ENCODE data around the gene TMEM131L. TPM values are rescaled to one million over a fixed set of nuclear protein-coding genes. Genes with fewer than 3 reads are reported as not detected.
"Not testable (repeated sequence)": the region's sequence is repeated elsewhere in the genome, so short reads cannot be mapped to it uniquely, and the experiment has no call there.

The TMEM131L gene
- total RNA-seq, 3 donors from 2014 or later, result 37.7 to 44.0 (median 41.7) TPM

GRCh38 chr4:153434190-153434589 lies 32.0 kb upstream of the TMEM131L start:
- no peaks in the 10 kb centered on the region for H3K27me3 Mint-ChIP-seq (ENCODE audit: low read depth)
- ATAC-seq, result peak in 1 of 2 donors; percentile 23

DNA sequence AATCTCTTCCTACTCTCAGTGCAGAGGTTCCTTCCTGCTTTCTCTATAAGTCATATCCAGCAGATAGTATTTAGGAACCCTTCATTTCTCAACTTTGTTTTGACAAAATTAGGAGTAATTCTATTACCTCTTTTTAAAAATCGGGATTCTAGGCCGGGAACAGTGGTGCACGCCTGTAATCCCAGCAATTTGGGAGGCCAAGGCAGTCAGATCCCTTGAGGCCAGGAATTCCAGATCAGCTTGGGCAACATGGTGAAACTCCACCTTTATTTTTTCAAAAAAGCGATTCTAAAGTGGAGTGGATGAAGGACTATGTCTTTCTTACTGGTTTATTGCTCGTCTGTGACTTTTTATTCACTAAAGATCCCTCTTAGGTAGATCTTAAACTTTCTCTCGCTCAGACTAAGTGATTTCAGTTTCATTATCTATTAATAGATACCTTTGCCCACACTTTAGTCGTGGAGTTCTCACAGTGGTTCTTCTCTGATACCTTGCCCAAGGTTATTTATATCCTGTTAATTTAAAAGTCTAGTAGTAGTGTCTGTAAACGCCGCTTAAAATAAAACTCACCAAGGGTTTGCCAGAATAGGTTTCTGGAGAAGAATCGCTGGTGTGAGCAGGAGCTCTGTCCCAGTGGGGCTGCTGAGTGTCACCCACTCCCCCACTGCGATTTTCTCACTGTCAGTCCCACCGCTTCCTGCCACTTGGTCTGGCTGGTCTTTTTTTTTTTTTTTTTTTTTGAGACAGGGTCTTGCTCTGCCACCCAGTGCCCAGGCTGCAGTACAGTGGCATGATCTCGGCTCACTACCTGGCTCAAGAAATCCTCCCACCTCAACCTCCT lies 27.0 kb upstream of the TMEM131L start:
- Mint-ChIP-seq H3K27me3 (ENCODE audit: low read depth) (no peaks in the 10 kb centered on the region), H3K9me3 (no peaks in the 10 kb centered on the region), H3K4me1 (ENCODE audit: low read depth) (peaks cover 45% of the 10 kb centered on the region), H3K36me3 (ENCODE audit: insufficient read depth) (no peaks in the 10 kb centered on the region), H3K4me3 (peak overlapping the region; percentile 82)
- ATAC-seq, result peak; percentile 83 to 86
- peak; percentile 22 for DNase-seq

More at GRCh38 chr4:153434190-153434589, 32.0 kb upstream of the TMEM131L start:
- H3K36me3 Mint-ChIP-seq (ENCODE audit: insufficient read depth), result no peaks in the 10 kb centered on the region
- peaks cover 63% of the 10 kb centered on the region for H3K4me1 Mint-ChIP-seq (ENCODE audit: low read depth)
- DNase-seq, result no peak
- peak overlapping the region; percentile 74 for H3K4me3 Mint-ChIP-seq
- no peaks in the 10 kb centered on the region for H3K9me3 Mint-ChIP-seq

DNA sequence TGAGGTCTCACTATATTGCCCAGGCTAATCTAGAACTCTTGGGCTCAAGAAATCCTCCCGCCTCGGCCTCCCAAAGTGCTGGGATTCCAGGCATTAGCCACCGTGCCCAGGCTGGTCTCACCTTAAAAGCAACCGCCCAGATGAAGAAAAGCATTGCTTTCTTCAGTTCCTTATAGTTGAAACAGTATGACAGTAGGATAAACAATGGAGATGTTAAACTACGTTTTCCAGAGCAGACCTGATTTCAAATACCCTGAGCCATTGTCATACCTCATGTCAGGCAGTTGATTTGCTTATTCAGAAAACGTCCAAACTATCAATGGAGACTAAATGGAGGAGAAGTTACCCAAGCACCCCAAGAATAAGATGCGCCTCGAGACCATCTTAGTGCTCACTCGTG lies 26.3 kb upstream of the TMEM131L start:
- Mint-ChIP-seq H3K4me3 (peak overlapping the region; percentile 82), H3K9me3 (no peaks in the 10 kb centered on the region), H3K4me1 (ENCODE audit: low read depth) (peaks cover 40% of the 10 kb centered on the region), H3K27me3 (ENCODE audit: low read depth) (no peaks in the 10 kb centered on the region), H3K36me3 (ENCODE audit: insufficient read depth) (no peaks in the 10 kb centered on the region)
- no peak for ATAC-seq
- no peak for DNase-seq

GRCh38 chr4:153440475-153440874 lies 25.7 kb upstream of the TMEM131L start:
- DNase-seq (no peak), ATAC-seq (no peak)
- Mint-ChIP-seq H3K27me3 (ENCODE audit: low read depth) (no peaks in the 10 kb centered on the region), H3K36me3 (ENCODE audit: insufficient read depth) (no peaks in the 10 kb centered on the region), H3K4me3 (no peak overlapping the region), H3K4me1 (ENCODE audit: low read depth) (peaks cover 40% of the 10 kb centered on the region), H3K9me3 (no peaks in the 10 kb centered on the region)

GRCh38 chr4:153447175-153447905 lies 18.8 kb upstream of the TMEM131L start:
- ATAC-seq, result no peak
- no peak overlapping the region for H3K4me3 Mint-ChIP-seq
- no peaks in the 10 kb centered on the region for H3K27me3 Mint-ChIP-seq (ENCODE audit: low read depth)
- no peak for DNase-seq
- H3K9me3 Mint-ChIP-seq, result no peaks in the 10 kb centered on the region
- no peaks in the 10 kb centered on the region for H3K36me3 Mint-ChIP-seq (ENCODE audit: insufficient read depth)
- peaks cover 18% of the 10 kb centered on the region for H3K4me1 Mint-ChIP-seq (ENCODE audit: low read depth)

DNA sequence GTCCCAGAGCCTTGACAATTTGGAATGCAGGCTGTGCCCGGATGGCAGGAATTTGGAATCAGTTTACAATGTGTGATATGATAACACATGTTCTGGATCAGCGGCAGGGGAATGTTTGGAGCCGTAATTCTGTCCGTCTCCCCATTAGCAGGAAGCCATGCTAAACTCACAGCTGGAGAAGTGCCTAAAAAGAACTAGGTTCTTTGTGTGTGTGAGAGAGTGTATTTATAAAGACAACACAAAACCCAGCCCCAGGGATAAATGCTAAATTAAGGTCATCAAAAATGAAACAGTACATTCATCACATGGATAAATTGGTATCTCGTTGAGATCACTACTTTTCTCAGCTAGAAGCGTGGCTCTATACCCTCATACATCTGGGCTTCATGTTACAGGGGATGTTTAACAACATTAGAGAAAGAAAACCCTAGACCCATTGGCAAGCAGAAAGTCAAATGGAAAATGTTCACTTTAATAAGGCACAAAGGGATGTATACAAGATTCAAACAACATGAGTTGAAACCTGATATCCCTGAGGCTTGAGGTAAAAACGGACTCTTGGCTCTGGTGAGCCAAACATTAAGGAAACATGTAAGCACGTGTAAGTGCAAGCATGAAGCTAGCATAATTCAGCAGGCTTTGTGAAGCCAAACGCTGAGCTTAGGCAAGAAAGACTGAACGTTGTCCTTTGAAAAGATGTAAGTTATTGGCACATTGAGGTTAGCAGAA lies 18.0 kb upstream of the TMEM131L start:
- H3K9me3 Mint-ChIP-seq, result no peaks in the 10 kb centered on the region
- peaks cover 18% of the 10 kb centered on the region for H3K4me1 Mint-ChIP-seq (ENCODE audit: low read depth)
- DNase-seq (no peak), ATAC-seq (no peak)
- no peaks in the 10 kb centered on the region for H3K27me3 Mint-ChIP-seq (ENCODE audit: low read depth)
- H3K36me3 Mint-ChIP-seq (ENCODE audit: insufficient read depth), result no peaks in the 10 kb centered on the region
- no peak overlapping the region for H3K4me3 Mint-ChIP-seq

- Mint-ChIP-seq H3K4me1 (ENCODE audit: low read depth) (peaks cover 20% of the 10 kb centered on the region), H3K9me3 (no peaks in the 10 kb centered on the region), H3K36me3 (ENCODE audit: insufficient read depth) (no peaks in the 10 kb centered on the region), H3K4me3 (no peak overlapping the region), H3K27me3 (ENCODE audit: low read depth) (no peaks in the 10 kb centered on the region)
- no peak for ATAC-seq
- no peak for DNase-seq
Measured at GRCh38 chr4:153449338-153449737, 16.8 kb upstream of the TMEM131L start.

GRCh38 chr4:153450544-153450917 lies 15.6 kb upstream of the TMEM131L start:
- Mint-ChIP-seq H3K36me3 (ENCODE audit: insufficient read depth) (no peaks in the 10 kb centered on the region), H3K9me3 (no peaks in the 10 kb centered on the region), H3K4me1 (ENCODE audit: low read depth) (peaks cover 20% of the 10 kb centered on the region), H3K4me3 (peak overlapping the region; percentile 55), H3K27me3 (ENCODE audit: low read depth) (no peaks in the 10 kb centered on the region)
- ATAC-seq, result peak in 1 of 2 donors; percentile 58
- DNase-seq, result no peak

DNA sequence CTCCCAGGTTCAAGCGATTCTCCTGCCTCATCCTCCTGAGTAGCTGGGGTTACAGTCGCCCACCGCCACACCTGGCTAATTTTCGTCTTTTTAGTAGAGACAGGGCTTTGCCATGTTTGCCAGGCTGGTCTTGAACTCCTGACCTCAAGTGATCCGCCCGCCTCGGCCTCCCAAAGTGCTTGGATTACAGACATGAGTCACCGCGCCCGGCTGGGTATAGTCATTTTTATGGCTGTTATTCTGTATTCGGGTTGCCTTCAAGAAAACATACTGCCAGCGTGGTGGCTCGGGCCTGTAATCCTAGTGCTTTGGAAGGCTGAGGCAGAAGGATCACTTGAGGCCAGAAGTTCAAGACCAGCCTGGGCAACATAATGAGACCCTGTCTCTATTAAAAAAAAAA lies 15.0 kb upstream of the TMEM131L start:
- H3K4me1 Mint-ChIP-seq (ENCODE audit: low read depth), result peaks cover 20% of the 10 kb centered on the region
- not testable (repeated sequence) for H3K36me3 Mint-ChIP-seq (ENCODE audit: insufficient read depth); H3K27me3 Mint-ChIP-seq (ENCODE audit: low read depth); DNase-seq; H3K9me3 Mint-ChIP-seq; ATAC-seq; H3K4me3 Mint-ChIP-seq

GRCh38 chr4:153451911-153452657 lies 14.1 kb upstream of the TMEM131L start:
- no peak for ATAC-seq
- Mint-ChIP-seq H3K4me1 (ENCODE audit: low read depth) (peaks cover 20% of the 10 kb centered on the region), H3K4me3 (no peak overlapping the region), H3K36me3 (ENCODE audit: insufficient read depth) (no peaks in the 10 kb centered on the region), H3K9me3 (no peaks in the 10 kb centered on the region), H3K27me3 (ENCODE audit: low read depth) (no peaks in the 10 kb centered on the region)
- DNase-seq, result no peak

DNA sequence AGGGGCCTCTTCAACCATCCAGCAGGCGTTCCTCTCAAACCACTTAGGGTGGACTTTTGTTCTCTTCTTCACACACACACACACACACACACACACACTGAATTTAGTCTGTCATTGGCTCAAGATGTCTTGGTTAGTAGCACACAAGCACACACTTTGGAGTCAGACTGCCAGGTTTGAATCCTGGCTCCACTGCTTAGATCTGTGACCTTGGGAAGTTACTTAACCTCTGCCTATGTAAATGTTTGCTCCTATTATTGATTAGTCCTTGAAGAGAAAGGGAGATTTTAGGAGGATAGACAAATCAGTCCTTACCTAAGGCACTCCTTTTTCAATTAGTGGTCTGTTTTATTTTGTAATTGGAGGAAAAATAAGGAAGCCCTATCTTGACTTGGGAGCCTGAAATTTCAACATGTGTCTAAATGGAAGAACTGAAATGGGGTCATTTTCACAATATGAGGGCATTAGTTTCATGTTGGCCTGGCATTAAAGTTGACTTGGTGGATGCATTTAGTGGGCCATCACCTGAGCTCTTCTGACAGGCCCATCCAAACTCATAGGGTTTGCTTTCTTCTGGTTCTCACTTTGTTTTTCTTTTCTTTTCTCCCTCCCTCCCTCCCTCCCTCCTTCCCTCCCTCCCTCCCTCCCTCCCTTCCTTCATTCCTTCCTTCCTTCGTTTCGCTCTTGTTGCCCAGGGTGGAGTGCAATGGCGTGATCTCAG lies 13.3 kb upstream of the TMEM131L start:
- H3K9me3 Mint-ChIP-seq, result no peaks in the 10 kb centered on the region
- ATAC-seq, result no peak
- H3K27me3 Mint-ChIP-seq (ENCODE audit: low read depth), result no peaks in the 10 kb centered on the region
- no peak for DNase-seq
- H3K4me1 Mint-ChIP-seq (ENCODE audit: low read depth), result peaks cover 20% of the 10 kb centered on the region
- H3K4me3 Mint-ChIP-seq, result no peak overlapping the region
- H3K36me3 Mint-ChIP-seq (ENCODE audit: insufficient read depth), result no peaks in the 10 kb centered on the region

GRCh38 chr4:153453402-153453801 lies 12.8 kb upstream of the TMEM131L start:
- no peak overlapping the region for H3K4me3 Mint-ChIP-seq

DNA sequence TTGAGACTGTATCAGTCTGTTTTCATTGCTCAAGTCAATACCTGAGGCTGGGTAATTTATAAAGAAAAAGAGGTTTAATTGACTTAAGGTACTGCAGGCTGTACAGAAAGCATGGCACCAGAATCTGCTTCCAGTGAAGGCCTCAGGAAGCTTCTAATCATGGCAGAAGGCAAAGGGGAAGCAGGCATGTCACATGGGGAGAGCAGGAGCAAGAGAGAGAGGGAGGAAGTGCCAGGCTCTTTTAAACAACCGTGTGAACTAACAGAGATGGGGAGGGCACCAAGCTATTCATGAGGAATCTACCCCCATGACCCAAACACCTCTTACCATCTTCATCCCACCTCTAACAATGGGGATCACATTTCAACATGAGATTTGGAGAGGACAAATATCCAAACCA lies 7.2 kb upstream of the TMEM131L start:
- DNase-seq (no peak), ATAC-seq (no peak)
- Mint-ChIP-seq H3K9me3 (no peaks in the 10 kb centered on the region), H3K36me3 (ENCODE audit: insufficient read depth) (no peaks in the 10 kb centered on the region), H3K4me1 (ENCODE audit: low read depth) (peaks cover 4% of the 10 kb centered on the region), H3K4me3 (no peak overlapping the region), H3K27me3 (ENCODE audit: low read depth) (no peaks in the 10 kb centered on the region)

More at GRCh38 chr4:153453402-153453801, 12.8 kb upstream of the TMEM131L start:
- DNase-seq, result no peak
- Mint-ChIP-seq H3K4me1 (ENCODE audit: low read depth) (peaks cover 20% of the 10 kb centered on the region), H3K27me3 (ENCODE audit: low read depth) (no peaks in the 10 kb centered on the region), H3K9me3 (no peaks in the 10 kb centered on the region), H3K36me3 (ENCODE audit: insufficient read depth) (no peaks in the 10 kb centered on the region)
- no peak for ATAC-seq

All from activated T-cell treated with anti-CD3 and anti-CD28 coated beads, Interleukin-2, amount 50 U/mL, for 4 hours (primary cell).